Chondrocyte (in vitro differentiated cells): ENCODE results near the gene KDSR. TPM values are rescaled to one million over a fixed set of nuclear protein-coding genes. Genes with fewer than 3 reads are reported as not detected.

ENCODE experiments used
- DNase-seq: peaks from one replicate; pipeline ENCODE4 v3.0.0; 2021; ENCODE audit warnings: mixed read lengths, low spot score
- H3K27ac Mint-ChIP-seq: one replicate; pipeline ENCODE4 v1.8.0; 2021; ENCODE audit warnings: mild to moderate bottlenecking, moderate library complexity, mixed read lengths; ENCODE audit not compliant: unreplicated experiment
- H3K27me3 Mint-ChIP-seq: 2 replicates; pipeline ENCODE4 v1.8.0; 2021; ENCODE audit warnings: low read depth, mixed read lengths
- H3K36me3 Mint-ChIP-seq: 2 replicates; pipeline ENCODE4 v1.8.0; 2021; ENCODE audit warnings: low read depth, mixed read lengths
- H3K4me1 Mint-ChIP-seq: 2 replicates; pipeline ENCODE4 v1.8.0; 2021; ENCODE audit warnings: low read depth, mild to moderate bottlenecking, mixed read lengths
- H3K4me3 Mint-ChIP-seq: one replicate; pipeline ENCODE4 v1.8.0; 2021; ENCODE audit warnings: mild to moderate bottlenecking, moderate library complexity, mixed read lengths; ENCODE audit not compliant: unreplicated experiment
- H3K9me3 Mint-ChIP-seq: 2 replicates; pipeline ENCODE4 v1.8.0; 2021; ENCODE audit warnings: low read depth, mixed read lengths
- CTCF ChIP-seq: fragments of 200-600 bp; sonication (generic); IDR thresholded peaks from 2 replicates; pipeline ENCODE4 v1.5.0; 2021; ENCODE audit warnings: antibody characterized with exemption, mild to moderate bottlenecking, moderate library complexity
- total RNA-seq: library from RNA; stranded (reverse); gene quantifications from 3 replicates; pipeline ENCODE4 v1.2.1, GENCODE V29; 2021

The KDSR gene
- total RNA-seq, 1 donor from 2014 or later = 64.2 TPM

- H3K9me3 Mint-ChIP-seq = no peaks in the 10 kb centered on the region
- H3K4me3 Mint-ChIP-seq = no peak overlapping the region
- no peak for TF ChIP-seq CTCF
- H3K36me3 Mint-ChIP-seq = peaks cover 22% of the 10 kb centered on the region
- no peak for DNase-seq
- no peaks in the 10 kb centered on the region for H3K27me3 Mint-ChIP-seq
- no peak overlapping the region for H3K27ac Mint-ChIP-seq
- peaks cover 3% of the 10 kb centered on the region for H3K4me1 Mint-ChIP-seq
Measured at GRCh38 chr18:63405986-63406385, 39.0 kb upstream of the KDSR start.

GRCh38 chr18:63402246-63403162 is 35.5 kb upstream of the KDSR start:
- Mint-ChIP-seq H3K4me3 (no peak overlapping the region), H3K9me3 (no peaks in the 10 kb centered on the region), H3K27me3 (no peaks in the 10 kb centered on the region), H3K4me1 (no peaks in the 10 kb centered on the region), H3K36me3 (peaks cover 29% of the 10 kb centered on the region), H3K27ac (no peak overlapping the region)
- no peak for TF ChIP-seq CTCF
- no peak for DNase-seq

GRCh38 chr18:63399300-63399699 is 32.3 kb upstream of the KDSR start:
- Mint-ChIP-seq H3K4me1 (no peaks in the 10 kb centered on the region), H3K9me3 (no peaks in the 10 kb centered on the region), H3K27ac (no peak overlapping the region), H3K27me3 (no peaks in the 10 kb centered on the region), H3K36me3 (peaks cover 26% of the 10 kb centered on the region), H3K4me3 (no peak overlapping the region)
- TF ChIP-seq CTCF = no peak
- no peak for DNase-seq

GRCh38 chr18:63397349-63397748 is 30.3 kb upstream of the KDSR start:
- Mint-ChIP-seq H3K9me3 (no peaks in the 10 kb centered on the region), H3K4me3 (no peak overlapping the region), H3K4me1 (no peaks in the 10 kb centered on the region), H3K36me3 (peaks cover 21% of the 10 kb centered on the region), H3K27me3 (no peaks in the 10 kb centered on the region), H3K27ac (no peak overlapping the region)
- no peak for TF ChIP-seq CTCF
- no peak for DNase-seq

GRCh38 chr18:63395503-63395902 is 28.5 kb upstream of the KDSR start:
- Mint-ChIP-seq H3K9me3 (no peaks in the 10 kb centered on the region), H3K27ac (no peak overlapping the region), H3K4me1 (no peaks in the 10 kb centered on the region), H3K27me3 (no peaks in the 10 kb centered on the region), H3K36me3 (peaks cover 25% of the 10 kb centered on the region), H3K4me3 (no peak overlapping the region)
- TF ChIP-seq CTCF = no peak
- DNase-seq = no peak
